22Rv1 (cell line): ENCODE results near the gene UNC5C.

Source experiments
- H3K27ac ChIP-seq: fragments of 450-650 bp; 2 replicates; pipeline ENCODE4 v1.5.1; 2017
- CTCF ChIP-seq: fragments of 450-650 bp; IDR thresholded peaks from 2 replicates; pipeline ENCODE4 v1.5.1; 2017; ENCODE audit warnings: mild to moderate bottlenecking
- ZFX ChIP-seq: fragments of 450-650 bp; IDR thresholded peaks from 2 replicates; pipeline ENCODE4 v1.6.1; 2017; ENCODE audit warnings: antibody characterized with exemption, borderline replicate concordance

UNC5C gene

DNA sequence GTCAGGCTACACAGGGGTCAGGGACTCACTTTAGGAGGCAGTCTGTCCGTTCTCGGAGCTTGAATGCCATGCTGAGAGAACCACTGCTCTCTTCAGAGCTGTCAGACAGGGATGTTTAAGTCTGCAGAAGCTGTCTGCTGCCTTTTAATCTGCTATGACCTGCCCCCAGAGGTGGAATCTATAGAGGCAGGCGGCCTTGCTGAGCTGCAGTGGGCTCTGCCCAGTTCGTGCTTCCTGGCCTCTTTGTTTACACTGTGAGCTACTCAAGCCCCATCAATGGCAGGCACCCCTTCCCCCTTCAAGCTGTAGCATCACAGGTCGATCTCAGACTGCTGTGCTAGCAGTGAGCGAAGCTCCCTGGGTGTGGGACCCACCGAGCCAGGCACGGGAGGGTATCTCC lies 31.5 kb upstream of the UNC5C start:
- no peak overlapping the region for H3K27ac ChIP-seq
- TF ChIP-seq ZFX (no peak), CTCF (no peak)

DNA sequence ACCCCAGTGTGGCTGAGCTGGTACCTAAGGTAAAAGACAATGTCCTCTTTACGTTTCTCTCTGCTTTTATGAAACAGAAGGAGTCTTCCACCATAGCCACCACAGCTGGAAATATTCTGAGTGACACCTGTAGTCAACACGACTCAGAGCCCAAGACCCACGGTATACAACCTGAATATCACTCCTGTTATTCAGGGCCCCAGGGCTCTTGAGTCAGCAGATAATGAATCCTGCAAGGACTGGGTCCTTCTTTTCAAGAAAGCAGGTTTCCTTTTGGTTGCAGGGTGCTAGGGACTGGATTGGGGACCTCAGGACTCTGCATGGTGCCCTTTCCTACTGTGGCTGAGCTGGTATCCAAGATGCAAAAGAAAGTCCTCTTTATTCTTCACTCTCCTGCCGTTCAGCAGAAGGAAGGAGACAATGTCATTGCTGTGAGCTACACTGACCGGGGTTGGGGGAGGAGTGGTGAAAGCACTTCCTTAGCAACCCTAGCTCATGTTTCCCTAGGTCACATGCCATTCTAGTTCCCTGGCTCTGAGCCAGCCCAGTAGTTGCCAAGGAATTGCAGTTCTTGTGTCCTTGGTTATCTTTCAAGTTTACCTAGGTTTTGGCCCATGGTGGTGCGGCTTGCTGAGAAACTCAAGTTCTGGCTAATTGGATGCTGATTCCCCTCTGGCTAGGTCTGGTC lies 23.7 kb upstream of the UNC5C start:
- TF ChIP-seq CTCF: no peak
- no peak for TF ChIP-seq ZFX

GRCh38 chr4:95571577-95571976 lies 22.8 kb upstream of the UNC5C start:
- H3K27ac ChIP-seq: no peak overlapping the region; the same call in 1 of the 2 replicates
- TF ChIP-seq ZFX: no peak
- TF ChIP-seq CTCF: no peak

More for the DNA sequence above, 23.7 kb upstream of the UNC5C start:
- H3K27ac ChIP-seq: peak overlapping the region; percentile 73

GRCh38 chr4:95563638-95564337 lies 15.0 kb upstream of the UNC5C start:
- TF ChIP-seq ZFX (no peak), CTCF (no peak)
- H3K27ac ChIP-seq: no peak overlapping the region

DNA sequence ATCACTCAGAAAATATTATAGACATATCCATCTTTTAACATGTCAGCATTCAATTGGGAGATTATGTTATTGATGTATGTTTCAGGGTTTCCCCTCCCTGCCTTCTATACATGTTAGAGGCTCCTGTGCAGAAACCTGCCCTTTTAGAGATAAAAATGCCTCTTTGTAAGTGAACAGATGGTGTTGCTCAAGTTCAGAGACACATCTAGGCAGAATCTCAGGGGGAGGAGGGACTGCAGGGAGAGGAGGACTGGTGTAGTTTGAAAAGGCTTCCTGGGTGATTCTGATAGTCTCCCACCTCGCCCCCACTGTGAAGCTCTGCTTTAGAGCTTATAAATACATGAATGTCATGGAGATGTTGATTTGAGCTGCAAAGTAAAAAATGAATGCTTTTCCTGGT lies 12.0 kb upstream of the UNC5C start:
- no peak for TF ChIP-seq ZFX
- no peak for TF ChIP-seq CTCF
- H3K27ac ChIP-seq: no peak overlapping the region

- TF ChIP-seq ZFX (no peak), CTCF (no peak)
- no peak overlapping the region for H3K27ac ChIP-seq
Measured at GRCh38 chr4:95556207-95556859, 7.6 kb upstream of the UNC5C start.
